VCaP (cell line): Measurements from ENCODE around the gene KAZN.

ENCODE experiments used
- H3K27ac ChIP-seq: fragments of 450-650 bp; 2 replicates; pipeline ENCODE4 v1.5.1; 2017
- TF ChIP-seq, protein P1 (sequence below): fragments of 450-650 bp; conservative IDR thresholded peaks from 2 replicates; pipeline ENCODE4 v1.5.1; 2017; ENCODE audit warnings: mild to moderate bottlenecking, moderate library complexity

KAZN gene

DNA sequence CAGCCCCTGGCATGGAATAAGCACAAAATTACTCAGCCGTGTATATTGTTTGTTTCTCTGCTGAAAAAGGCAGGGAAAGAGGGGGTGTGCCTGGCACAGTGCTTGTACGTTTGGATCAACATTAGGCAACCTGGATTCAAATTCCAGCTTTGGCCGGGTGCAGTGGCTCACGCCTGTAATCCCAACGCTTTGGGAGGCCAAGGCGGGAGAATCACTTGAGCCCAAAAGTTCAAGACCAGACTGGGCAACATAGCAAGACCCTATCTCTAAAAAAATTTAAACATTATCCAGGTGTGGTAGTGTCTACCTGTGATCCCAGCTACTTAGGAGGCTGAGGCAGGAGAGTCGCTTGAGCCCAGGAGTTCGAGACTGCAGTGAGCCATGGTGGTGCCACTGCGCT, 402.2 kb downstream of the KAZN start:
- no peak overlapping the region for H3K27ac ChIP-seq
- TF ChIP-seq, protein P1, sequence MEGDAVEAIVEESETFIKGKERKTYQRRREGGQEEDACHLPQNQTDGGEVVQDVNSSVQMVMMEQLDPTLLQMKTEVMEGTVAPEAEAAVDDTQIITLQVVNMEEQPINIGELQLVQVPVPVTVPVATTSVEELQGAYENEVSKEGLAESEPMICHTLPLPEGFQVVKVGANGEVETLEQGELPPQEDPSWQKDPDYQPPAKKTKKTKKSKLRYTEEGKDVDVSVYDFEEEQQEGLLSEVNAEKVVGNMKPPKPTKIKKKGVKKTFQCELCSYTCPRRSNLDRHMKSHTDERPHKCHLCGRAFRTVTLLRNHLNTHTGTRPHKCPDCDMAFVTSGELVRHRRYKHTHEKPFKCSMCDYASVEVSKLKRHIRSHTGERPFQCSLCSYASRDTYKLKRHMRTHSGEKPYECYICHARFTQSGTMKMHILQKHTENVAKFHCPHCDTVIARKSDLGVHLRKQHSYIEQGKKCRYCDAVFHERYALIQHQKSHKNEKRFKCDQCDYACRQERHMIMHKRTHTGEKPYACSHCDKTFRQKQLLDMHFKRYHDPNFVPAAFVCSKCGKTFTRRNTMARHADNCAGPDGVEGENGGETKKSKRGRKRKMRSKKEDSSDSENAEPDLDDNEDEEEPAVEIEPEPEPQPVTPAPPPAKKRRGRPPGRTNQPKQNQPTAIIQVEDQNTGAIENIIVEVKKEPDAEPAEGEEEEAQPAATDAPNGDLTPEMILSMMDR = no peak

DNA sequence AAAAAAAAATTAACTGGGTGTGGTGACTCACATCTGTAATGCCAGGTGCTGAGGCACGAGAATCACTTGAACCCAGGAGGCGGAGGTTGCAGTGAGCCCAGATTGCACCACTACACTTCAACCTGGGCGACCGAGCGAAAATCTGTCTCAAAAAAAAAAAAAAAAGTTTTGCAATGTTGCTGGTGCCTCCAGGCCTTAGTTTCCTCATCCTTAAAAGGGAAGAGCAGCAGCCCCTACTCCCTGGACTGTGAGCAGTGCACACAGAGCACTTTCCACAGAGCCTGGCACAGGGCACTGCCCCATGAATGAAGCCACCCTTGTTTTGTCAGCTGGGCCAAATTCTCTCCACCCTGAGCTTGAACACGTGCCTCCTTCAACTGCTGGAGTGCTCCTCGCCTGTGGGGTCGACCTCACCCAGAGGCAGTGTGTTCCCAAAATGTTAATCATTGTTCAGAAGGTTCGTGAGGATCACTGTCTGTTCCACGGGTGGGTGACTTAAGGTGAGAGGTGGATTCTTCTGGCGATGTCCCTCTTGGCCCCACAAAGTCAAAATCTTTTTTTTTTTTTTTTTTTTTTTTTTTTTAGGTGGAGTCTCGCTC, 402.9 kb downstream of the KAZN start:
- TF ChIP-seq, protein P1 = no peak
- no peak overlapping the region for H3K27ac ChIP-seq

DNA sequence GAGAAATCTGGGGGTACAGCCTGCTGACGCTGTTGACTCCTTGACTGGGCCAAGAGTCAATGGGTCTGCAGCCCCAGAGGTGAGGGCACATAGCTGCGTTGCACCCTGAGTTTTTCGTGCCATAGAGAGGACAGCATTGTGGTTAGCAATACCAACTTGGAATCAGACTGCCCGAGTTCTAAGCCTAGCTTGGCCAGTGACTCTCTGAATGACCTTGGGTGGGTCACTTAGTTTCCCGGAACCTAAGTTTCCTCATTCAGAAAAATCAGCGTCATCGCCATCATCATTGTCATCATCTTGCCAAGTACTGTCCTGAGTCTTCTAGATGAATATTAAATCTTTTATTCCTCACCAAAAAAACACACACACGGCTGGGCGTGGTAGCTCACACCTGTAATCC, 403.8 kb downstream of the KAZN start:
- H3K27ac ChIP-seq = no peak overlapping the region
- TF ChIP-seq, protein P1 = no peak

DNA sequence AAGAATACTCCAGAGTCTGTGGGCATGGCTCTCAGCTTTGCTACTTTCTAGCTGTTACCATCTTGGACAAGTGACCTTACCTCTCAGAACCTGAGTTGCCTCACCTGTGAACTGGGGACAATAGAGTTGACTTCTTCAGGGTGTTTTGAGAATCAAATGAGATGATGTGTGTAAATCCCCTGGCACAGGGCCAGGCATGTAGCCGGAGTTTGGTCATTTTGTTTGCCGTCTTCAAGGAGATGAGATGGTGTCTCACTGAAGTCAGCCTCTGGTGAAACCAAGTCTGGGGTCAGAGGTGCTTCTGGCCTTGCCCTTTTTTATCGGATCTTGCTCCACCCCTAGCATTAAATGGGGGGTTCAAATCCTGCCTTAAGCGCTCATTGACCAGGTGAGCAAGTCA, 405.9 kb downstream of the KAZN start:
- TF ChIP-seq, protein P1 = no peak
- no peak overlapping the region for H3K27ac ChIP-seq

DNA sequence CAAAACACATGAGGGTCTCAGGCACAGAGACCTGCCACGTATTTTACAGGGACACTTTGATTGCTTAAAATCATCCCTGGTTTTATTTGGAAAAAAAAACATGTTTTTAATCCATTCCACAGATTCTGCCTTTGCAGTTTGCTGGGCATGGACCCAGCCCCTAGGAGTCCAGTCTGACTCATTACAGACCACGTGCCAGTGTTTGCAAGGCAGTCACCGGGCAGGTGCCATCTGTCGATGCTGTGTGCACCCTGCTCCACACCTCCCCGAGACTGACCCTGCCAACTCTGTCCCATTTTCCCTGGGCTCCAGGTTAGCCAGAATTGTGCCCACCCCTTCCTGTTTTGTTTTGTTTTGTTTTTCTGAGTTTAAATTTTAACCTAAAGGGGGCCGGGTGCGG, 406.6 kb downstream of the KAZN start:
- TF ChIP-seq, protein P1 = no peak
- no peak overlapping the region for H3K27ac ChIP-seq

DNA sequence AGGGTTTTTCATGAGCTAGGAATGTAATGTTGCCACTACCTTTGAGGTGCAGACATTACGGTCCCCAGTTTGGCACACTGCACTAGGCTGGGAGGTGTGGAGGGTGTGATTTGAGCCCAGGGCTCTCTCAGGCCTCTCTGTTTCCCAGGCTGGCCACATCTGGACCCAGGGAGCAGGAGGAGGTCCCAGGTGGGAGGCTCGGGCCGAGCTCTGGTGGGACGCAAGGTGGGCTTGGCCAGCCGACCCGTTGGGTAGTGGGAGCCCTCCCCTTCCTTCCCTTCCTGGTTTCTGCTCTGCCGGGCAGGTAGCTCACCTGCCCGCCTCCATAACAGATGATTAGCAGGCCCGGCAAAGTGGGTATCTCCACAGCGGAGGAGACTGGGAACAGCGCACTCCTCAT, 408.9 kb downstream of the KAZN start:
- no peak overlapping the region for H3K27ac ChIP-seq
- TF ChIP-seq, protein P1 = no peak

DNA sequence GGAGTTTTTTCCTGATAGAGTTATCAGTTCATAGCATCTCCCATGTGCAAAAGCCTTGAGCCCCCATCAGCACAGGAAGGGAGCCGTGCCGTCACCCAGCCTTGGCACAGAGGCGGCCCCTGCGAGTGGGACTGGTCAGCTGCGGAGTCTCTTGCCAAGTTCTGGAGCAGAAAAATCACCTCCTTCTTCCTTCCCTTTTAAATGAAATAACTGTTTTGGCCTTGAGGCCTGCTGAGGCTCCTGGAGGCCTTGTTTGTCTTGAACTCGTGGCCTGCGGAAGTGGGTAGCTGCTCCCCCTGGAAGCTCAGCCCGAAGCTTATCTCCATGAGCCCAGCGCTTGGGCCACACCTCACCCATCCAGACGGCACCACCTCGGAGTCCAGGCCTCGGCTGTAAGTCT, 409.4 kb downstream of the KAZN start:
- H3K27ac ChIP-seq = no peak overlapping the region
- TF ChIP-seq, protein P1 = no peak
